HEK293T (cell line): ENCODE results near the gene TEX51.

Source experiments
- BHLHE40 ChIP-seq: fragments of 450-650 bp; IDR thresholded peaks from 2 replicates; pipeline ENCODE4 v1.6.1; 2016; ENCODE audit warnings: mild to moderate bottlenecking, moderate library complexity, borderline replicate concordance
- CTBP1 ChIP-seq: fragments of 450-650 bp; IDR thresholded peaks from 2 replicates; pipeline ENCODE4 v1.6.1; 2016; ENCODE audit warnings: borderline replicate concordance
- FOXK2 ChIP-seq: fragments of 450-650 bp; IDR thresholded peaks from 2 replicates; pipeline ENCODE4 v1.6.1; 2016; ENCODE audit warnings: mild to moderate bottlenecking
- SP1 ChIP-seq: fragments of 450-650 bp; IDR thresholded peaks from 2 replicates; pipeline ENCODE4 v1.6.1; 2017
- SUZ12 ChIP-seq: fragments of 450-650 bp; IDR thresholded peaks from 2 replicates; pipeline ENCODE4 v1.6.1; 2016; ENCODE audit warnings: mild to moderate bottlenecking
- TARDBP ChIP-seq: fragments of 450-650 bp; IDR thresholded peaks from 2 replicates; pipeline ENCODE4 v1.6.1; 2016

GRCh38 chr2:126907671-126908070 lies 9.0 kb downstream of the TEX51 start:
- TF ChIP-seq CTBP1 (no peak), BHLHE40 (no peak), FOXK2 (no peak), SP1 (no peak), SUZ12 (no peak), TARDBP (no peak)
